Endodermal cell (in vitro differentiated cells): ENCODE results near the gene TES. TPM values are rescaled to one million over a fixed set of nuclear protein-coding genes. Genes with fewer than 3 reads are reported as not detected.
"Not testable (repeated sequence)": the region's sequence is repeated elsewhere in the genome, so short reads cannot be mapped to it uniquely, and the experiment has no call there.

Experiments used
- DNase-seq: peaks from one replicate; pipeline ENCODE4 v3.0.0-alpha.2; 2017
- H3K27ac ChIP-seq: 2 replicates; pipeline ENCODE4 v1.5.1; 2013; ENCODE audit warnings: mild to moderate bottlenecking, low read depth, low read length, moderate library complexity
- H3K27me3 ChIP-seq: 2 replicates; pipeline ENCODE4 v1.6.1; 2013; ENCODE audit warnings: mild to moderate bottlenecking, low read length, moderate library complexity; ENCODE audit not compliant: insufficient read depth, control insufficient read depth, poor library complexity, severe bottlenecking
- H3K36me3 ChIP-seq: 2 replicates; pipeline ENCODE4 v1.7.0; 2013; ENCODE audit warnings: mild to moderate bottlenecking, low read length, moderate library complexity; ENCODE audit not compliant: control insufficient read depth, insufficient read depth
- H3K4me1 ChIP-seq: one replicate; pipeline ENCODE4 v1.7.0; 2013; ENCODE audit warnings: low read length; ENCODE audit not compliant: control insufficient read depth, insufficient read depth
- H3K4me3 ChIP-seq: 2 replicates; pipeline ENCODE4 v1.5.1; 2013; ENCODE audit warnings: mild to moderate bottlenecking, low read length, moderate library complexity
- H3K9ac ChIP-seq: 2 replicates; pipeline ENCODE4 v1.6.1; 2013; ENCODE audit warnings: mild to moderate bottlenecking, low read length, moderate library complexity; ENCODE audit not compliant: poor library complexity, severe bottlenecking; ENCODE audit errors: extremely low read depth
- H3K9me3 ChIP-seq: 2 replicates; pipeline ENCODE4 v1.6.1; 2013; ENCODE audit warnings: mild to moderate bottlenecking, low read length, moderate library complexity; ENCODE audit not compliant: control insufficient read depth
- H3K27ac Mint-ChIP-seq: 2 replicates; pipeline ENCODE4 v1.8.0; 2020; ENCODE audit warnings: mixed read lengths
- H3K27me3 Mint-ChIP-seq: 2 replicates; pipeline ENCODE4 v1.8.0; 2021; ENCODE audit warnings: mild to moderate bottlenecking, mixed read lengths; ENCODE audit not compliant: insufficient read depth
- H3K36me3 Mint-ChIP-seq: 2 replicates; pipeline ENCODE4 v1.8.0; 2020; ENCODE audit warnings: low read depth, mixed read lengths
- H3K4me1 Mint-ChIP-seq: 2 replicates; pipeline ENCODE4 v1.8.0; 2020; ENCODE audit warnings: mixed read lengths
- H3K4me3 Mint-ChIP-seq: 2 replicates; pipeline ENCODE4 v1.8.0; 2020; ENCODE audit warnings: mild to moderate bottlenecking, moderate library complexity, mixed read lengths
- H3K9me3 Mint-ChIP-seq: 2 replicates; pipeline ENCODE4 v1.8.0; 2020; ENCODE audit warnings: mild to moderate bottlenecking, mixed read lengths
- CTCF ChIP-seq: fragments of 200-600 bp; sonication (generic); conservative IDR thresholded peaks from 2 replicates; pipeline ENCODE4 v1.5.0; 2021; ENCODE audit warnings: antibody characterized with exemption, mild to moderate bottlenecking
- WGBS, 2 experiments: methylation state at CpG; one replicate each; pipeline versions ENCODE4 v1.1.5 to v1.1.7; 2013; ENCODE audit warnings: missing lambda C conversion rate in 2 of 2, mixed read lengths in 1 of 2; ENCODE audit not compliant: insufficient coverage in 1 of 2, insufficient read length in 1 of 2; 5-methylcytosine and 5-hydroxymethylcytosine counted together
- total RNA-seq, 2 donors: library from RNA; stranded (reverse); fragmentation: NEBNext Ultra II Directional in 1 of 2; extraction: Animal tissue kit (Norgen Biotek cat#: 25700) in 1 of 2; gene quantifications; 2 replicates in 1 of 2; 3 replicates in 1 of 2; pipeline ENCODE4 v1.2.1, GENCODE V29; 2021

TES gene
- total RNA-seq, 2 donors from 2014 or later = 23.1 to 31.0 TPM

- H3K27ac ChIP-seq = no peak overlapping the region
- no peaks in the 10 kb centered on the region for H3K27me3 ChIP-seq
- no peaks in the 10 kb centered on the region for H3K4me1 ChIP-seq
- DNase-seq = no peak
- Mint-ChIP-seq H3K4me3 (no peak overlapping the region), H3K4me1 (peaks cover 4% of the 10 kb centered on the region), H3K27me3 (no peaks in the 10 kb centered on the region), H3K9me3 (peaks cover 28% of the 10 kb centered on the region), H3K36me3 (peaks cover 45% of the 10 kb centered on the region), H3K27ac (no peak overlapping the region)
- H3K9ac ChIP-seq = no peak overlapping the region
- H3K36me3 ChIP-seq = peaks cover 25% of the 10 kb centered on the region
- TF ChIP-seq CTCF = no peak
- peaks cover 19% of the 10 kb centered on the region for H3K9me3 ChIP-seq
- H3K4me3 ChIP-seq = no peak overlapping the region
Measured at GRCh38 chr7:116242759-116243158, 32.4 kb downstream of the TES start.

GRCh38 chr7:116244803-116245202 is 34.5 kb downstream of the TES start:
- Mint-ChIP-seq H3K36me3 (peaks cover 48% of the 10 kb centered on the region), H3K9me3 (peaks cover 28% of the 10 kb centered on the region)
- H3K4me3 Mint-ChIP-seq = not testable (repeated sequence)

GRCh38 chr7:116246357-116246756 is 36.0 kb downstream of the TES start:
- Mint-ChIP-seq H3K36me3 (peaks cover 53% of the 10 kb centered on the region), H3K4me3 (no peak overlapping the region), H3K27ac (no peak overlapping the region), H3K4me1 (no peaks in the 10 kb centered on the region), H3K27me3 (no peaks in the 10 kb centered on the region), H3K9me3 (peaks cover 28% of the 10 kb centered on the region)
- Histone ChIP-seq H3K4me3 (no peak overlapping the region), H3K27me3 (no peaks in the 10 kb centered on the region), H3K36me3 (peaks cover 43% of the 10 kb centered on the region), H3K9me3 (peaks cover 19% of the 10 kb centered on the region), H3K27ac (no peak overlapping the region), H3K4me1 (no peaks in the 10 kb centered on the region), H3K9ac (no peak overlapping the region)
- no peak for TF ChIP-seq CTCF
- 89 to 100% methylated on average over 1 of the region's 1 CpG for WGBS, 2 experiments
- DNase-seq = no peak

More at GRCh38 chr7:116244803-116245202, 34.5 kb downstream of the TES start:
- not testable (repeated sequence) for DNase-seq, H3K27me3 Mint-ChIP-seq, H3K4me1 ChIP-seq, H3K9ac ChIP-seq, H3K4me1 Mint-ChIP-seq, H3K27ac ChIP-seq, H3K27me3 ChIP-seq, H3K27ac Mint-ChIP-seq
- peaks cover 19% of the 10 kb centered on the region for H3K9me3 ChIP-seq
- 83 to 95% methylated on average over 2 to 5 of the region's 5 CpGs for WGBS, 2 experiments
- peak overlapping the region; percentile 30 for H3K4me3 ChIP-seq
- H3K36me3 ChIP-seq = peaks cover 30% of the 10 kb centered on the region

GRCh38 chr7:116249969-116250553 is 39.7 kb downstream of the TES start:
- Histone ChIP-seq H3K36me3 (peaks cover 50% of the 10 kb centered on the region), H3K4me3 (no peak overlapping the region), H3K27ac (no peak overlapping the region), H3K4me1 (no peaks in the 10 kb centered on the region), H3K9ac (no peak overlapping the region), H3K27me3 (no peaks in the 10 kb centered on the region), H3K9me3 (peaks cover 5% of the 10 kb centered on the region)
- Mint-ChIP-seq H3K4me3 (no peak overlapping the region), H3K36me3 (peaks cover 44% of the 10 kb centered on the region), H3K4me1 (no peaks in the 10 kb centered on the region), H3K27ac (no peak overlapping the region), H3K27me3 (no peaks in the 10 kb centered on the region), H3K9me3 (peaks cover 9% of the 10 kb centered on the region)
- TF ChIP-seq CTCF = peak; percentile 78
- peak; percentile 74 for DNase-seq
- 80 to 96% methylated on average over 1 to 2 of the region's 3 CpGs for WGBS, 2 experiments
